GM18505 (cell line): ENCODE measurements around the gene TLL1.

Source experiments
- ATAC-seq: cut with Tn5 transposase; IDR thresholded peaks from one replicate; pipeline ENCODE4 v1.9.1; 2021; ENCODE audit not compliant: unreplicated experiment
- POLR2A ChIP-seq: IDR thresholded peaks from 4 replicates; pipeline ENCODE4 v1.6.1; 2011; ENCODE audit warnings: borderline replicate concordance; ENCODE audit not compliant: insufficient read depth, insufficient read length; ENCODE audit errors: extremely low read depth

TLL1 gene

GRCh38 chr4:165872461-165873297 lies at the start of gene TLL1:
Gene TLL1, plus strand, starts transcription at chr4:165873237. Its CDS starts 668 bp downstream, at chr4:165873905.
- TF ChIP-seq POLR2A: no peak
- no peak for ATAC-seq

GRCh38 chr4:165826166-165826565 lies 46.9 kb upstream of the TLL1 start:
- ATAC-seq: no peak
- TF ChIP-seq POLR2A: no peak

GRCh38 chr4:165827018-165827417 lies 46.0 kb upstream of the TLL1 start:
- TF ChIP-seq POLR2A: no peak

GRCh38 chr4:165828928-165829327 lies 44.1 kb upstream of the TLL1 start:
- no peak for TF ChIP-seq POLR2A
- ATAC-seq: no peak

More at GRCh38 chr4:165827018-165827417, 46.0 kb upstream of the TLL1 start:
- no peak for ATAC-seq

GRCh38 chr4:165834116-165834515 lies 38.9 kb upstream of the TLL1 start:
- TF ChIP-seq POLR2A: no peak
- ATAC-seq: no peak

GRCh38 chr4:165838575-165838974 lies 34.5 kb upstream of the TLL1 start:
- ATAC-seq: no peak
- no peak for TF ChIP-seq POLR2A

GRCh38 chr4:165839615-165840333 lies 33.3 kb upstream of the TLL1 start:
- TF ChIP-seq POLR2A: no peak
- ATAC-seq: no peak

- ATAC-seq: no peak
- TF ChIP-seq POLR2A: no peak
These were observed 30.4 kb upstream of the TLL1 start for GRCh38 chr4:165842684-165843083.

GRCh38 chr4:165844161-165844560 lies 28.9 kb upstream of the TLL1 start:
- no peak for ATAC-seq
- TF ChIP-seq POLR2A: no peak

- no peak for TF ChIP-seq POLR2A
- no peak for ATAC-seq
These were observed 21.8 kb upstream of the TLL1 start for GRCh38 chr4:165851256-165851655.

GRCh38 chr4:165855191-165855590 lies 17.8 kb upstream of the TLL1 start:
- no peak for ATAC-seq
- no peak for TF ChIP-seq POLR2A

- TF ChIP-seq POLR2A: no peak
- ATAC-seq: no peak
These were observed 11.7 kb upstream of the TLL1 start for GRCh38 chr4:165861363-165861762.

GRCh38 chr4:165864271-165864670 lies 8.8 kb upstream of the TLL1 start:
- TF ChIP-seq POLR2A: no peak
- no peak for ATAC-seq
